ENCODE data around the gene SNCB.

DNA sequence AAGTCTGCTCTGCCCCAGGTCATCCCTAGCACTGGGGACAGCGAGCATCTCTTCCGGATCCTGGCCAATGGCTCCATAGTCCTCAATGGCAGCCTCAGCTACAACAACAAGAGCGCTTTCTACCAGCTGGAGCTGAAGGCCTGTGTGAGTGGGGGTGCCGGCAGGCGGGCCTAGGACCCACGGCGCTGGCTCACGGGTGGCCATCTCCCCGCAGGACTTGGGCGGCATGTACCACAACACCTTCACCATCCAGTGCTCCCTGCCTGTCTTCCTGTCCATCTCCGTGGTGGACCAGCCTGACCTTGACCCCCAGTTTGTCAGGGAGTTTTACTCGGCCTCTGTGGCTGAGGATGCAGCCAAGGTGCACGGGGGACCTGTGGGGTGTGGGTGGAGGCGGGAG lies 55.3 kb downstream of the SNCB start:
- TF ChIP-seq MAFK (IDR thresholded peaks at IDR 0.05; ENCODE audit: low read depth, low read length): no peak
- TF ChIP-seq, protein P1, sequence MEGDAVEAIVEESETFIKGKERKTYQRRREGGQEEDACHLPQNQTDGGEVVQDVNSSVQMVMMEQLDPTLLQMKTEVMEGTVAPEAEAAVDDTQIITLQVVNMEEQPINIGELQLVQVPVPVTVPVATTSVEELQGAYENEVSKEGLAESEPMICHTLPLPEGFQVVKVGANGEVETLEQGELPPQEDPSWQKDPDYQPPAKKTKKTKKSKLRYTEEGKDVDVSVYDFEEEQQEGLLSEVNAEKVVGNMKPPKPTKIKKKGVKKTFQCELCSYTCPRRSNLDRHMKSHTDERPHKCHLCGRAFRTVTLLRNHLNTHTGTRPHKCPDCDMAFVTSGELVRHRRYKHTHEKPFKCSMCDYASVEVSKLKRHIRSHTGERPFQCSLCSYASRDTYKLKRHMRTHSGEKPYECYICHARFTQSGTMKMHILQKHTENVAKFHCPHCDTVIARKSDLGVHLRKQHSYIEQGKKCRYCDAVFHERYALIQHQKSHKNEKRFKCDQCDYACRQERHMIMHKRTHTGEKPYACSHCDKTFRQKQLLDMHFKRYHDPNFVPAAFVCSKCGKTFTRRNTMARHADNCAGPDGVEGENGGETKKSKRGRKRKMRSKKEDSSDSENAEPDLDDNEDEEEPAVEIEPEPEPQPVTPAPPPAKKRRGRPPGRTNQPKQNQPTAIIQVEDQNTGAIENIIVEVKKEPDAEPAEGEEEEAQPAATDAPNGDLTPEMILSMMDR (conservative IDR thresholded peaks at IDR 0.05; ENCODE audit: low read depth, low read length): no peak
- no peak for TF ChIP-seq SMC3 (IDR thresholded peaks at IDR 0.05; ENCODE audit: low read depth, low read length)
- TF ChIP-seq RFX5 (IDR thresholded peaks at IDR 0.05; ENCODE audit: low read depth, low read length): no peak
- TF ChIP-seq POLR2A (IDR thresholded peaks at IDR 0.05; ENCODE audit: low read depth, low read length): no peak
- TF ChIP-seq MXI1 (IDR thresholded peaks at IDR 0.05; ENCODE audit: borderline replicate concordance, low read depth, low read length): no peak
- TF ChIP-seq RAD21 (IDR thresholded peaks at IDR 0.05; ENCODE audit: low read length): no peak
- no peak for TF ChIP-seq CEBPB (IDR thresholded peaks at IDR 0.05; ENCODE audit: low read depth, low read length)
- no peak for TF ChIP-seq RCOR1 (IDR thresholded peaks at IDR 0.05; ENCODE audit: insufficient replicate concordance, low read length)

All from IMR-90 (cell line).